GM10266 (cell line): ENCODE data around the gene RGS14.
"Not testable (repeated sequence)": the region's sequence is repeated elsewhere in the genome, so short reads cannot be mapped to it uniquely, and the experiment has no call there.

Source experiments
- DNase-seq: peaks from one replicate; pipeline ENCODE4 v3.0.0; 2012; ENCODE audit errors: extremely low spot score
- CTCF ChIP-seq: IDR thresholded peaks from 2 replicates; pipeline ENCODE4 v1.5.1; 2012; ENCODE audit warnings: mild to moderate bottlenecking, low read depth; ENCODE audit not compliant: control insufficient read depth, insufficient read depth; ENCODE audit errors: missing control alignments

Gene RGS14

GRCh38 chr5:177358370-177358819 lies 671 bp downstream of the RGS14 start:
- DNase-seq: no peak
- TF ChIP-seq CTCF: no peak

GRCh38 chr5:177359451-177359851 lies 1.7 kb downstream of the RGS14 start:
- DNase-seq: no peak
- TF ChIP-seq CTCF: no peak

- no peak for TF ChIP-seq CTCF
- DNase-seq: no peak
Measured at GRCh38 chr5:177359860-177360259, 2.1 kb downstream of the RGS14 start.

- not testable (repeated sequence) for DNase-seq
Measured at GRCh38 chr5:177360740-177361139, 3.0 kb downstream of the RGS14 start.

- TF ChIP-seq CTCF: no peak
- DNase-seq: no peak
Measured at GRCh38 chr5:177361418-177362291, 3.9 kb downstream of the RGS14 start.

GRCh38 chr5:177362292-177362609 lies 4.5 kb downstream of the RGS14 start:
- no peak for TF ChIP-seq CTCF
- no peak for DNase-seq

GRCh38 chr5:177362610-177363507 lies 5.1 kb downstream of the RGS14 start:
- no peak for TF ChIP-seq CTCF
- peak; percentile 89 for DNase-seq
